ENCODE data around the gene PKP1.

PKP1 gene

DNA sequence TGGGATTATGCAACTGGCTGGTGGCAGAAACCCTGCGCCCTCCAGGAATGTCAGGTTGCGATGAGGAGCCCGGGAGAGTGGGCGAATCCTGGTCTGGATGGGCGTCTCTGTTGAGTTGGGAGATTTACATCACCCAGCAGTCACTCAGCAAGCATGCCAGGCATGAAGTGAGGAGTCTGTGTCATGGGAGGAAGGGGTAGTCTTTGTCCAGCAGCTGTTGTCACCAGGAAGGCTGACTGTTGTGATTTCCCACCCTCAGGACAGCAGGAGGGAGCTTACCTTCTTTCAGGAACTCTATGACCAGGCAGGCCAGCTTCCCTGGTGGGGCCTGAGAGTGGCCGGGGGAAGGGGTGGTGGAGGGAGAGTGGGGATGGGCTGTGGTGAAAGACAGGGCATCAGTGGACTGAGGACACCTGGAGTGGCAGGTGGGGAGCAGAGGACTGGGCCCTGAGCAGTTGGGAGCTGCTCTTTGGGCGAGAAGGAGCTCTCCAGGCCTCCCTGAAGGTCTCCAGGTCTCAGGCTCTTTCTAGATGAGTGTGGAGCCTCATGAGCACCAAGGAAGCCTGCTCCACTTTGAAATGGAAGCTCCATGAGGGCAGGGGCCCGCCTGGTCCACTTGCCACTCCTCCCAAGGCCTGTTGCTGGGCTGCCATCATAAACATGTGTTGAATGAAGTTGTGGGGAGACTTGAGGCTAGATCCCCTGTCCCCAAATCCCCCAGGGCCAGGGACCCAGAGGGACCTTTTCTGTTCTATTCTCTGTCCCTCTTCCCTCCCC is 21.3 kb upstream of the PKP1 start:
- no peak overlapping the region for H3K4me3 ChIP-seq (ENCODE audit: low read depth, low read length)
- TF ChIP-seq, protein P1, sequence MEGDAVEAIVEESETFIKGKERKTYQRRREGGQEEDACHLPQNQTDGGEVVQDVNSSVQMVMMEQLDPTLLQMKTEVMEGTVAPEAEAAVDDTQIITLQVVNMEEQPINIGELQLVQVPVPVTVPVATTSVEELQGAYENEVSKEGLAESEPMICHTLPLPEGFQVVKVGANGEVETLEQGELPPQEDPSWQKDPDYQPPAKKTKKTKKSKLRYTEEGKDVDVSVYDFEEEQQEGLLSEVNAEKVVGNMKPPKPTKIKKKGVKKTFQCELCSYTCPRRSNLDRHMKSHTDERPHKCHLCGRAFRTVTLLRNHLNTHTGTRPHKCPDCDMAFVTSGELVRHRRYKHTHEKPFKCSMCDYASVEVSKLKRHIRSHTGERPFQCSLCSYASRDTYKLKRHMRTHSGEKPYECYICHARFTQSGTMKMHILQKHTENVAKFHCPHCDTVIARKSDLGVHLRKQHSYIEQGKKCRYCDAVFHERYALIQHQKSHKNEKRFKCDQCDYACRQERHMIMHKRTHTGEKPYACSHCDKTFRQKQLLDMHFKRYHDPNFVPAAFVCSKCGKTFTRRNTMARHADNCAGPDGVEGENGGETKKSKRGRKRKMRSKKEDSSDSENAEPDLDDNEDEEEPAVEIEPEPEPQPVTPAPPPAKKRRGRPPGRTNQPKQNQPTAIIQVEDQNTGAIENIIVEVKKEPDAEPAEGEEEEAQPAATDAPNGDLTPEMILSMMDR (IDR thresholded peaks at IDR 0.05; ENCODE audit: low read depth, low read length): no peak

DNA sequence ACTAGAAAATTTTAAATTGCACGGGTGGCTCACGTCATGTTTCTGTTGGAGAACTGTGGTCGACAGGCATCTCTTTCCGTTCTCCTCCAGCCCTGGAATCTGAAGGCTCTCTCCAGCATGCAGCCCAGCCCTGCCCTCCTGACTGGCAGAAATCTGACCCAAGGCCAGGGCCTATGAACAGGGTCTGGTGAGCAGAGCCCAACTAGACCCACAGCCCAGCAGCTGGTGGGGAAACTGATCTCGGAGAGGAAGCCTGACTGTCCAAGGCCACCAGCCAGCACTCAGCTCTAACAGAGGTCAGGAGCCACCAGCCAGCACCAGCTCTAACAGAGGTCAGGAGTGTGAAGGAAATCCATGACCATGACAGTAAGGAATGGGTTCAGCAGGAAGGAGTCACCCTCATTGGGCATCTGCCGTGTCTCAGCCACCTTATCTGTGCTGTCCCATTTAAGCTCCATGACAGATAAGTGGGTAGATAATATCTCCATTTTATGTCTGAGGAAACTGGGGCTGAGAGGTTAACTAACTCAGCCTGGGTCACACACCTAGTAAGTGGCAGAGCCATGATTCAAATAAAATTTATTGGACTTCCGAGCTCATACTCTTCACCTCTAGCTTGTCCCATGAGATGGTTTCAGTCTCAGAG is 20.2 kb upstream of the PKP1 start:
- TF ChIP-seq, protein P1 (IDR thresholded peaks at IDR 0.05; ENCODE audit: low read depth, low read length): no peak
- H3K4me3 ChIP-seq (ENCODE audit: low read depth, low read length): no peak overlapping the region

DNA sequence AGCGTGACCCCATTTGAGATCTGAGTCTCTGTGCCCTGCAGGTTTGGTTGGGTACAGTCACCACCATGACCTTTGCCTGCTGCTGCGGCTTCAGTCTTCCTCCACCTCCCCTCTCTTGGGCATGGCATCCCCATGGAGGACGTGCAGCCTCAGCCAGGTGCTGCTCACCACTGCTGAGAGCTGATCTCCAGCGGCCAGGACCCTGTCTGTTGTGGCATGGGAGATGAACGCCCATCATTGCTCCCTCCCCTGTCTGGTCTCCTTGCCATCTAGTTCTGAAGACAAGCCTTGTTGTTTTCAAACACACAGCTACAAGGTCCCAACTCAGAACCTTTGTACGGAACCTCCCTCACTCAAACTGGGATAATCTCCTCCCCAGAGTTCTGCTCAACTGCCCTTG is 19.2 kb upstream of the PKP1 start:
- TF ChIP-seq, protein P1 (IDR thresholded peaks at IDR 0.05; ENCODE audit: low read depth, low read length): no peak
- no peak overlapping the region for H3K4me3 ChIP-seq (ENCODE audit: low read depth, low read length)

DNA sequence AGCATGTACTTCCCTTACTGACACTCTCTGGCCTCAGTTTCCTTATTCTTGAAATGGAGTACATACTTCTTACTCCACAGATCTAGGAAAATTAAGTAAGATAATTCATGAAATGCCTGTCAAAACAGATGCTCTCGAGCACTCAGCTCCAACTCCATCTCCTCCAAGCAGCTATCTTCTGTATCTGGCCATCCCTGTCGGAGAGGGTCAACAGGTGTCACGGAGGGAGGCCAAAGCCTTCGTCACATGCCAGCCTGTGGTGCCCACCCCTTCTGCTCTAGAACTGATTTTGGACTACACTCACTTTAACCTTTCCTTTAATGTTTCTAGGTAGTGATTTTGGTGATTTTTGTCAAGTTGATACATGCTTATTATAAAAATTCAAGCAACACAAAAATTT is 18.8 kb upstream of the PKP1 start:
- no peak overlapping the region for H3K4me3 ChIP-seq (ENCODE audit: low read depth, low read length)
- TF ChIP-seq, protein P1 (IDR thresholded peaks at IDR 0.05; ENCODE audit: low read depth, low read length): no peak

DNA sequence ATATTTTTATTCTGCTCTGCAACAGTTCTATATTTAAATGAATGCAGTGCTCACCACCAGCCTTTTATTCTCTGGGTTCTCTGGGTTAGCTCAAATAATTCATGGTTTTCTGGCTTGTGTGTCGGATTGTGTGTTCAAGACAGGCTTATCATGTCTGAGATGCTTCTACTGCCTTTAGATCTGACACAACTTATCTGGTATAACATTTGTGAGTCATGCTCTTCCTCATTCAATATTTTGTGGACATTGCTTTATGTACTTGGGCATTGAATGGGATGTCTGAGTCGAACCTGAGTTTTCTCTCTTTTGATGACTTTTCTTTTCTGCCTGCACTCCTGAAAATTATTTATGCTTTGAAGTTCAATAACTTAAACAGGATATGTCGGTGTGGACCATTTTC is 17.6 kb upstream of the PKP1 start:
- TF ChIP-seq, protein P1 (IDR thresholded peaks at IDR 0.05; ENCODE audit: low read depth, low read length): no peak
- no peak overlapping the region for H3K4me3 ChIP-seq (ENCODE audit: low read depth, low read length)

DNA sequence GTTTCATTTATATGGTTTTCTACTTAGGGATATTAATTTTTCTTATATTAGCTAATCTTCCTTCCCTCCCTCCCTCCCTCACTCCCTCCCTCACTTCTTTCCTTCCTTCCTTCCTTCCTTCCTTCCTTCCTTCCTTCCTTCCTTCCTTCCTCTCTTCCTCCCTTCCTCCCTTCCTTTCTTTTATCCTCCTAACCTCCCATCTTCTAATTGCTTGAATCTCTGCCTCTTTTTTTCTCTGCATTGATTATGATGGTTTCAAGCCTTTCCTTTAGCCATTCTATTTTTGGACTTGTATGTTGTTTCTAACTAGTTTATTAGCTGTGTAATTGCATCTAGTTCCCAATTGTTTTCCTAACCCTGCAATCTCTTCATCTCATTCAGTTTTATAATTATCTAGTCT is 17.0 kb upstream of the PKP1 start:
- TF ChIP-seq, protein P1 (IDR thresholded peaks at IDR 0.05; ENCODE audit: low read depth, low read length): no peak
- no peak overlapping the region for H3K4me3 ChIP-seq (ENCODE audit: low read depth, low read length)

DNA sequence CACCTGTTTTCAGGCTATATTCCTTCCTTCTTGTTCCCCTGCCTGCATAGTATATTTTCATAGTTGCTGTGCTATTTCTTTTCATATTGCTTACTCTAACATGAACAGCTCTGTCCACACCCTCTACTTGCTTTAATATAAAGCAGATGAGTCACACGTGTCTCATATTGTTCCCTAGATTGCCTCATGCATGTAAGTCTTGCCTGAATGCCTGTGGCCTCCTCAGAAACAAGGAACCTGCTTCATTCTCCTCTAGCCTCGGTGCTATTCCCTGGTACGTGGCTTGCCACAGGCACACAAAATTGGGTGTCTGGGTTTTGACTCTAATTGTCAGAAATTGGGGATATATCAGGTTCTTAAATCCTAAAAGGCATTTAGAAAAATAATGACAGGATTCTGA is 16.5 kb upstream of the PKP1 start:
- H3K4me3 ChIP-seq (ENCODE audit: low read depth, low read length): no peak overlapping the region
- TF ChIP-seq, protein P1 (IDR thresholded peaks at IDR 0.05; ENCODE audit: low read depth, low read length): no peak
